WTC11 (cell line): Measurements from ENCODE around the gene SMIM38. TPM values are rescaled to one million over a fixed set of nuclear protein-coding genes. Genes with fewer than 3 reads are reported as not detected.

Experiments
- ATAC-seq: fragments of 200-7000 bp; cut with Tn5 transposase; 2 replicates; pipeline ENCODE4 v1.10.0; 2021; ENCODE audit warnings: mild to moderate bottlenecking, moderate library complexity
- CTCF ChIA-PET: fragments of 300-600 bp; sonication (Branson Sonifier 250); formaldehyde crosslinking; loops from one replicate; lab custom pipeline; 2021; ENCODE audit warnings: antibody characterized with exemption; lab: Charles Lee
- POLR2A ChIA-PET: fragments of 350-600 bp; sonication (Branson Sonifier 250); formaldehyde crosslinking; loops from one replicate; lab custom pipeline; 2021; ENCODE audit warnings: antibody characterized with exemption; lab: Charles Lee
- DNase-seq: peaks from one replicate; pipeline ENCODE4 v3.0.0; 2021; ENCODE audit warnings: low spot score
- H3K27ac Mint-ChIP-seq: 2 replicates; pipeline ENCODE4 v1.8.0; 2021; ENCODE audit warnings: mixed read lengths
- H3K27me3 Mint-ChIP-seq: 2 replicates; pipeline ENCODE4 v1.8.0; 2021; ENCODE audit warnings: low read depth, mild to moderate bottlenecking, moderate library complexity, mixed read lengths
- H3K36me3 Mint-ChIP-seq: 2 replicates; pipeline ENCODE4 v1.8.0; 2021; ENCODE audit warnings: mixed read lengths
- H3K4me1 Mint-ChIP-seq: 2 replicates; pipeline ENCODE4 v1.8.0; 2022; ENCODE audit warnings: mixed read lengths
- H3K4me3 Mint-ChIP-seq: 2 replicates; pipeline ENCODE4 v1.8.0; 2021; ENCODE audit warnings: mild to moderate bottlenecking, moderate library complexity, mixed read lengths
- H3K9me3 Mint-ChIP-seq: 2 replicates; pipeline ENCODE4 v1.8.0; 2021; ENCODE audit warnings: mixed read lengths
- EMX1 ChIP-seq: fragments of 250-450 bp; sonication (Bioruptor Pico); IDR thresholded peaks from 2 replicates; pipeline ENCODE4 v1.8.0; 2021; ENCODE audit warnings: mild to moderate bottlenecking
- ESRRA ChIP-seq: sonication (generic); formaldehyde crosslinking; IDR thresholded peaks from 2 replicates; pipeline ENCODE4 v1.8.1; 2022; ENCODE audit warnings: mild to moderate bottlenecking, missing genetic modification reagents, borderline replicate concordance
- ETV6 ChIP-seq: sonication (generic); formaldehyde crosslinking; IDR thresholded peaks from 2 replicates; pipeline ENCODE4 v1.8.1; 2022; ENCODE audit warnings: mild to moderate bottlenecking, missing genetic modification reagents
- RELA ChIP-seq: sonication (generic); formaldehyde crosslinking; IDR thresholded peaks from 2 replicates; pipeline ENCODE4 v1.8.1; 2022; ENCODE audit warnings: missing genetic modification reagents, mild to moderate bottlenecking, borderline replicate concordance
- ZNF416 ChIP-seq: fragments of 250-450 bp; sonication (Bioruptor Pico); IDR thresholded peaks from 2 replicates; pipeline ENCODE4 v1.9.0; 2021; ENCODE audit warnings: mild to moderate bottlenecking, inconsistent platforms
- ZNF423 ChIP-seq: fragments of 250-450 bp; sonication (Bioruptor Pico); IDR thresholded peaks from 2 replicates; pipeline ENCODE4 v2.1.2; 2022; ENCODE audit warnings: mild to moderate bottlenecking, moderate library complexity
- ZNF425 ChIP-seq: fragments of 250-450 bp; sonication (Bioruptor Pico); conservative IDR thresholded peaks from 2 replicates; pipeline ENCODE4 v1.9.0; 2021; ENCODE audit warnings: mild to moderate bottlenecking
- ZNF671 ChIP-seq: fragments of 250-450 bp; sonication (Bioruptor Pico); IDR thresholded peaks from 2 replicates; pipeline ENCODE4 v1.8.0; 2021; ENCODE audit warnings: mild to moderate bottlenecking
- ZSCAN18 ChIP-seq: fragments of 250-450 bp; sonication (Bioruptor Pico); IDR thresholded peaks from 2 replicates; pipeline ENCODE4 v2.1.2; 2022; ENCODE audit warnings: mild to moderate bottlenecking, moderate library complexity
- total RNA-seq: library from RNA; stranded (reverse); gene quantifications from 3 replicates; pipeline ENCODE4 v1.2.3, GENCODE V29; 2021
- TF ChIP-seq, protein P1 (sequence below): sonication (generic); formaldehyde crosslinking; IDR thresholded peaks from 2 replicates; pipeline ENCODE4 v1.8.0; 2023; ENCODE audit warnings: mild to moderate bottlenecking, missing genetic modification reagents
- TF ChIP-seq, protein P2 (sequence below): sonication (generic); formaldehyde crosslinking; IDR thresholded peaks from 2 replicates; pipeline ENCODE4 v1.8.1; 2022; ENCODE audit warnings: missing genetic modification reagents, borderline replicate concordance
- TF ChIP-seq, protein P3 (sequence below): sonication (generic); formaldehyde crosslinking; IDR thresholded peaks from 2 replicates; pipeline ENCODE4 v1.8.0; 2022; ENCODE audit warnings: mild to moderate bottlenecking, missing genetic modification reagents

SMIM38 gene
- total RNA-seq, 1 experiment from 2014 or later, result 0.39 TPM

GRCh38 chr11:69129647-69130046 is 26.1 kb upstream of the SMIM38 start:
- DNase-seq, result peak; percentile 2
- H3K4me1 Mint-ChIP-seq, result peaks cover 10% of the 10 kb centered on the region
- H3K36me3 Mint-ChIP-seq, result peaks cover 32% of the 10 kb centered on the region
- TF ChIP-seq RELA (CRISPR knock-in tag), result no peak
- TF ChIP-seq ZNF425, result no peak
- no peak for TF ChIP-seq ZNF423
- ChIA-PET POLR2A (no interaction called here), CTCF (interaction anchor here (3.0 kb wide), 1 partner anchor 164 kb away, joined by 27 read pairs; the partner anchor contains the start of gene MYEOV)
- H3K4me3 Mint-ChIP-seq, result no peak overlapping the region
- H3K27me3 Mint-ChIP-seq, result peaks cover 8% of the 10 kb centered on the region; the same call in 1 of the 2 replicates
- H3K9me3 Mint-ChIP-seq, result peaks cover 39% of the 10 kb centered on the region
- H3K27ac Mint-ChIP-seq, result peak overlapping the region; percentile 76; the same call in 1 of the 2 replicates
- ATAC-seq, result no peak

- no peak for DNase-seq
- no peak for ATAC-seq
- peak overlapping the region; percentile 41 for H3K27ac Mint-ChIP-seq
- H3K27me3 Mint-ChIP-seq, result peaks cover 8% of the 10 kb centered on the region; the same call in 1 of the 2 replicates
- peaks cover 32% of the 10 kb centered on the region for H3K36me3 Mint-ChIP-seq
- CTCF ChIA-PET, result interaction anchor here (1.0 to 3.0 kb wide), 26 partner anchors 8 to 531 kb away, joined by 3 to 71 read pairs (median 9); partner anchors contain the start of gene MYEOV
- peaks cover 39% of the 10 kb centered on the region for H3K9me3 Mint-ChIP-seq
- TF ChIP-seq ZSCAN18 (CRISPR knock-in tag) (no peak), EMX1 (CRISPR knock-in tag) (no peak), ESRRA (CRISPR knock-in tag) (no peak), ZNF671 (no peak), ETV6 (CRISPR knock-in tag) (peak; percentile 97)
- TF ChIP-seq, protein P1, sequence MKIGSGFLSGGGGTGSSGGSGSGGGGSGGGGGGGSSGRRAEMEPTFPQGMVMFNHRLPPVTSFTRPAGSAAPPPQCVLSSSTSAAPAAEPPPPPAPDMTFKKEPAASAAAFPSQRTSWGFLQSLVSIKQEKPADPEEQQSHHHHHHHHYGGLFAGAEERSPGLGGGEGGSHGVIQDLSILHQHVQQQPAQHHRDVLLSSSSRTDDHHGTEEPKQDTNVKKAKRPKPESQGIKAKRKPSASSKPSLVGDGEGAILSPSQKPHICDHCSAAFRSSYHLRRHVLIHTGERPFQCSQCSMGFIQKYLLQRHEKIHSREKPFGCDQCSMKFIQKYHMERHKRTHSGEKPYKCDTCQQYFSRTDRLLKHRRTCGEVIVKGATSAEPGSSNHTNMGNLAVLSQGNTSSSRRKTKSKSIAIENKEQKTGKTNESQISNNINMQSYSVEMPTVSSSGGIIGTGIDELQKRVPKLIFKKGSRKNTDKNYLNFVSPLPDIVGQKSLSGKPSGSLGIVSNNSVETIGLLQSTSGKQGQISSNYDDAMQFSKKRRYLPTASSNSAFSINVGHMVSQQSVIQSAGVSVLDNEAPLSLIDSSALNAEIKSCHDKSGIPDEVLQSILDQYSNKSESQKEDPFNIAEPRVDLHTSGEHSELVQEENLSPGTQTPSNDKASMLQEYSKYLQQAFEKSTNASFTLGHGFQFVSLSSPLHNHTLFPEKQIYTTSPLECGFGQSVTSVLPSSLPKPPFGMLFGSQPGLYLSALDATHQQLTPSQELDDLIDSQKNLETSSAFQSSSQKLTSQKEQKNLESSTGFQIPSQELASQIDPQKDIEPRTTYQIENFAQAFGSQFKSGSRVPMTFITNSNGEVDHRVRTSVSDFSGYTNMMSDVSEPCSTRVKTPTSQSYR (CRISPR knock-in tag), result no peak
- TF ChIP-seq, protein P2, sequence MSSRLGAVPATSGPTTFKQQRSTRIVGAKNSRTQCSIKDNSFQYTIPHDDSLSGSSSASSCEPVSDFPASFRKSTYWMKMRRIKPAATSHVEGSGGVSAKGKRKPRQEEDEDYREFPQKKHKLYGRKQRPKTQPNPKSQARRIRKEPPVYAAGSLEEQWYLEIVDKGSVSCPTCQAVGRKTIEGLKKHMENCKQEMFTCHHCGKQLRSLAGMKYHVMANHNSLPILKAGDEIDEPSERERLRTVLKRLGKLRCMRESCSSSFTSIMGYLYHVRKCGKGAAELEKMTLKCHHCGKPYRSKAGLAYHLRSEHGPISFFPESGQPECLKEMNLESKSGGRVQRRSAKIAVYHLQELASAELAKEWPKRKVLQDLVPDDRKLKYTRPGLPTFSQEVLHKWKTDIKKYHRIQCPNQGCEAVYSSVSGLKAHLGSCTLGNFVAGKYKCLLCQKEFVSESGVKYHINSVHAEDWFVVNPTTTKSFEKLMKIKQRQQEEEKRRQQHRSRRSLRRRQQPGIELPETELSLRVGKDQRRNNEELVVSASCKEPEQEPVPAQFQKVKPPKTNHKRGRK (CRISPR knock-in tag), result no peak
- TF ChIP-seq, protein P3, sequence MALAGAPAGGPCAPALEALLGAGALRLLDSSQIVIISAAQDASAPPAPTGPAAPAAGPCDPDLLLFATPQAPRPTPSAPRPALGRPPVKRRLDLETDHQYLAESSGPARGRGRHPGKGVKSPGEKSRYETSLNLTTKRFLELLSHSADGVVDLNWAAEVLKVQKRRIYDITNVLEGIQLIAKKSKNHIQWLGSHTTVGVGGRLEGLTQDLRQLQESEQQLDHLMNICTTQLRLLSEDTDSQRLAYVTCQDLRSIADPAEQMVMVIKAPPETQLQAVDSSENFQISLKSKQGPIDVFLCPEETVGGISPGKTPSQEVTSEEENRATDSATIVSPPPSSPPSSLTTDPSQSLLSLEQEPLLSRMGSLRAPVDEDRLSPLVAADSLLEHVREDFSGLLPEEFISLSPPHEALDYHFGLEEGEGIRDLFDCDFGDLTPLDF (CRISPR knock-in tag), result no peak
- TF ChIP-seq, all 79 proteins: peak for 1
- POLR2A ChIA-PET, result no interaction called here
- Mint-ChIP-seq H3K4me1 (peaks cover 10% of the 10 kb centered on the region), H3K4me3 (no peak overlapping the region)
These were observed 25.1 kb upstream of the SMIM38 start for GRCh38 chr11:69130654-69131053.

- peak; percentile 18 for ATAC-seq
- peaks cover 32% of the 10 kb centered on the region for H3K36me3 Mint-ChIP-seq
- peak overlapping the region; percentile 41 for H3K27ac Mint-ChIP-seq
- peaks cover 8% of the 10 kb centered on the region; the same call in 1 of the 2 replicates for H3K27me3 Mint-ChIP-seq
- peaks cover 39% of the 10 kb centered on the region for H3K9me3 Mint-ChIP-seq
- CTCF ChIA-PET, result interaction anchor here (0.6 to 3.0 kb wide), 87 partner anchors 9 to 886 kb away, joined by 3 to 71 read pairs (median 5); partner anchors contain the start of genes MRGPRF, MYEOV, SMIM38 and TPCN2
- H3K4me3 Mint-ChIP-seq, result no peak overlapping the region
- POLR2A ChIA-PET, result interaction anchor here (0.8 to 0.9 kb wide), 3 partner anchors 9 to 510 kb away, joined by 3 to 5 read pairs (median 3); no protein-coding TSS in a partner anchor
- DNase-seq, result no peak
- H3K4me1 Mint-ChIP-seq, result peaks cover 10% of the 10 kb centered on the region
- TF ChIP-seq ZNF423 (no peak), ZNF416 (CRISPR knock-in tag) (0 out of 2 replicates have a peak, but pooled peaks have one; percentile 11)
These were observed 24.6 kb upstream of the SMIM38 start for GRCh38 chr11:69131121-69131566.
